Measurements from ENCODE around the gene FARS2.

DNA sequence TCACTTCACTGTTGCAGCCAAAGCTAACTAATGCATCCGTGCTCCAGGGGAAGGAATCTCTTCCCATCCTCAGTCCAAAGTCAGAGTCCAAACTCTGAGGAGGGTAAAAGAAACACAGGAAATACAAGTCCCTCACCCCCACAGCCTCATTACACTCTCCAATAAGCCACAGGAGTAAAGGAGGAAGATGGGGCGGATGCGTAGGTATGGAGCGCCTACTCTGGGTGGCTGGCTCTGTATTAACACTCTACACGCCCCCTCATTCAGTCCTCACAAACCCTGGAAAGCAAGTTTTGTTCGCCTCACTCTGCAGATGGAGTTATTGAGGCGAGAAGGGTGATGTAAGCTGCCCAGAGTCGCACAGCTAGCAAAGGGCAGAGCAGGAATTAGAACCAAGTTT, 502.6 kb downstream of the FARS2 start:
- TF ChIP-seq, protein P1, sequence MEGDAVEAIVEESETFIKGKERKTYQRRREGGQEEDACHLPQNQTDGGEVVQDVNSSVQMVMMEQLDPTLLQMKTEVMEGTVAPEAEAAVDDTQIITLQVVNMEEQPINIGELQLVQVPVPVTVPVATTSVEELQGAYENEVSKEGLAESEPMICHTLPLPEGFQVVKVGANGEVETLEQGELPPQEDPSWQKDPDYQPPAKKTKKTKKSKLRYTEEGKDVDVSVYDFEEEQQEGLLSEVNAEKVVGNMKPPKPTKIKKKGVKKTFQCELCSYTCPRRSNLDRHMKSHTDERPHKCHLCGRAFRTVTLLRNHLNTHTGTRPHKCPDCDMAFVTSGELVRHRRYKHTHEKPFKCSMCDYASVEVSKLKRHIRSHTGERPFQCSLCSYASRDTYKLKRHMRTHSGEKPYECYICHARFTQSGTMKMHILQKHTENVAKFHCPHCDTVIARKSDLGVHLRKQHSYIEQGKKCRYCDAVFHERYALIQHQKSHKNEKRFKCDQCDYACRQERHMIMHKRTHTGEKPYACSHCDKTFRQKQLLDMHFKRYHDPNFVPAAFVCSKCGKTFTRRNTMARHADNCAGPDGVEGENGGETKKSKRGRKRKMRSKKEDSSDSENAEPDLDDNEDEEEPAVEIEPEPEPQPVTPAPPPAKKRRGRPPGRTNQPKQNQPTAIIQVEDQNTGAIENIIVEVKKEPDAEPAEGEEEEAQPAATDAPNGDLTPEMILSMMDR (IDR thresholded peaks at IDR 0.05) = no peak
- TF ChIP-seq EP300 (IDR thresholded peaks at IDR 0.05) = no peak
- no peak for TF ChIP-seq POLR2AphosphoS5 (IDR thresholded peaks at IDR 0.05)
